NCI-H1417 treated with DMSO at 0.1 percent for 48 hours (cell line): ENCODE measurements around the gene SF3B5.
"Not testable (repeated sequence)": the region's sequence is repeated elsewhere in the genome, so short reads cannot be mapped to it uniquely, and the experiment has no call there.

Source experiments
- DNase-seq: peaks from one replicate; lab custom pipeline; 2025; lab: John Stamatoyannopoulos, UW

The SF3B5 gene

GRCh38 chr6:144063744-144064401 is 31.5 kb downstream of the SF3B5 start:
- peak; percentile 47 for DNase-seq

- no peak for DNase-seq
Measured at GRCh38 chr6:144063246-144063743, 32.1 kb downstream of the SF3B5 start.

GRCh38 chr6:144062786-144063185 is 32.6 kb downstream of the SF3B5 start:
- no peak for DNase-seq

GRCh38 chr6:144059139-144059538 is 36.2 kb downstream of the SF3B5 start:
- DNase-seq: no peak

GRCh38 chr6:144055121-144055931 is 40.0 kb downstream of the SF3B5 start:
- DNase-seq: no peak

GRCh38 chr6:144053601-144054000 is 41.8 kb downstream of the SF3B5 start:
- no peak for DNase-seq

- no peak for DNase-seq
Measured at GRCh38 chr6:144052488-144052887, 42.9 kb downstream of the SF3B5 start.

- DNase-seq: no peak
Measured at GRCh38 chr6:144049386-144049785, 46.0 kb downstream of the SF3B5 start.

- DNase-seq: no peak
Measured at GRCh38 chr6:144047688-144048087, 47.7 kb downstream of the SF3B5 start.

- not testable (repeated sequence) for DNase-seq
Measured at GRCh38 chr6:144046672-144047071, 48.7 kb downstream of the SF3B5 start.

GRCh38 chr6:144044989-144045388 is 50.4 kb downstream of the SF3B5 start:
- DNase-seq: not testable (repeated sequence)
